ENCODE measurements around the gene MDM2.
"Not testable (repeated sequence)": the region's sequence is repeated elsewhere in the genome, so short reads cannot be mapped to it uniquely, and the experiment has no call there.

The MDM2 gene

GRCh38 chr12:68863109-68863770, 55.3 kb downstream of the MDM2 start:
- H3K27ac ChIP-seq: no peak overlapping the region
- TF ChIP-seq ZFX (IDR thresholded peaks at IDR 0.05): no peak
- TF ChIP-seq CTCF (conservative IDR thresholded peaks at IDR 0.05): no peak

GRCh38 chr12:68863886-68864454, 56.0 kb downstream of the MDM2 start:
- TF ChIP-seq CTCF (conservative IDR thresholded peaks at IDR 0.05): peak; percentile 86
- H3K27ac ChIP-seq: not testable (repeated sequence)

GRCh38 chr12:68864604-68865003, 56.6 kb downstream of the MDM2 start:
- H3K27ac ChIP-seq: no peak overlapping the region
- TF ChIP-seq ZFX (IDR thresholded peaks at IDR 0.05): no peak
- TF ChIP-seq CTCF (conservative IDR thresholded peaks at IDR 0.05): no peak

GRCh38 chr12:68865399-68866164, 57.6 kb downstream of the MDM2 start:
- TF ChIP-seq CTCF (conservative IDR thresholded peaks at IDR 0.05) (no peak), ZFX (IDR thresholded peaks at IDR 0.05) (no peak)

GRCh38 chr12:68866950-68867349, 59.0 kb downstream of the MDM2 start:
- H3K27ac ChIP-seq: no peak overlapping the region
- TF ChIP-seq ZFX (IDR thresholded peaks at IDR 0.05): no peak
- no peak for TF ChIP-seq CTCF (conservative IDR thresholded peaks at IDR 0.05)

More at GRCh38 chr12:68865399-68866164, 57.6 kb downstream of the MDM2 start:
- no peak overlapping the region for H3K27ac ChIP-seq

- H3K27ac ChIP-seq: no peak overlapping the region
- TF ChIP-seq CTCF (conservative IDR thresholded peaks at IDR 0.05) (no peak), ZFX (IDR thresholded peaks at IDR 0.05) (no peak)
Observed at GRCh38 chr12:68867606-68868005, 59.6 kb downstream of the MDM2 start.

Data from C4-2B (cell line).